ENCODE data around the gene BAX.

The BAX gene

GRCh38 chr19:48963371-48964204, 8.9 kb downstream of the BAX start:
- peak; percentile 66 for DNase-seq

GRCh38 chr19:48964205-48965039, 9.7 kb downstream of the BAX start:
- DNase-seq, result no peak

- peak; percentile 94 for DNase-seq
Measured at GRCh38 chr19:48965040-48965805, 10.5 kb downstream of the BAX start, which contains the start of gene FTL. FTL (plus strand) TSS chr19:48965309; CDS start chr19:48965508, 199 bp downstream.

- peak; percentile 90 for DNase-seq
Measured at GRCh38 chr19:48965806-48966540, 11.3 kb downstream of the BAX start.

- DNase-seq, result no peak
Measured at GRCh38 chr19:48966541-48967345, 12.1 kb downstream of the BAX start.

GRCh38 chr19:48967346-48968178, 12.9 kb downstream of the BAX start:
- no peak for DNase-seq

GRCh38 chr19:48968179-48968661, 13.5 kb downstream of the BAX start:
- no peak for DNase-seq

GRCh38 chr19:48968813-48969218, 14.1 kb downstream of the BAX start:
- DNase-seq, result no peak

GRCh38 chr19:48969276-48970138, 14.8 kb downstream of the BAX start:
- no peak for DNase-seq

- no peak for DNase-seq
Measured at GRCh38 chr19:48970139-48970766, 15.6 kb downstream of the BAX start.

GRCh38 chr19:48970923-48971395, 16.3 kb downstream of the BAX start:
- peak; percentile 91 for DNase-seq

- peak; percentile 40 for DNase-seq
Measured at GRCh38 chr19:48975947-48976847, 21.5 kb downstream of the BAX start.

- DNase-seq, result no peak
Measured at GRCh38 chr19:48977061-48977460, 22.4 kb downstream of the BAX start.

- no peak for DNase-seq
Measured at GRCh38 chr19:48982280-48982679, 27.6 kb downstream of the BAX start.

GRCh38 chr19:48985711-48986110, 31.0 kb downstream of the BAX start:
- DNase-seq, result no peak

GRCh38 chr19:48986211-48986610, 31.5 kb downstream of the BAX start:
- DNase-seq, result no peak

GRCh38 chr19:48987323-48987722, 32.6 kb downstream of the BAX start:
- no peak for DNase-seq

GRCh38 chr19:48988286-48988685, 33.6 kb downstream of the BAX start:
- DNase-seq, result no peak

Data from CD4-positive, alpha-beta T cell treated with Interleukin-17A for 4 hours (primary cell).